KOPT-K1 (cell line): ENCODE data around the gene MMP7.

Experiments
- H3K27ac ChIP-seq: fragments of 200-600 bp; sonication (generic); 2 replicates; pipeline ENCODE4 v1.5.1; 2016; ENCODE audit warnings: antibody characterized with exemption, mild to moderate bottlenecking, low read depth, low read length; ENCODE audit not compliant: poor library complexity, severe bottlenecking
- H3K36me3 ChIP-seq: fragments of 200-600 bp; sonication (generic); 2 replicates; pipeline ENCODE4 v1.5.1; 2017; ENCODE audit warnings: antibody characterized with exemption, mild to moderate bottlenecking, low read length, moderate library complexity; ENCODE audit not compliant: insufficient read depth
- H3K9me3 ChIP-seq: fragments of 200-600 bp; sonication (generic); 2 replicates; pipeline ENCODE4 v1.5.1; 2017; ENCODE audit warnings: antibody characterized with exemption, low read length, mild to moderate bottlenecking; ENCODE audit not compliant: insufficient read depth, poor library complexity, severe bottlenecking

Gene MMP7

GRCh38 chr11:102530558-102530957 lies at the start of gene MMP7:
MMP7 (minus strand) TSS chr11:102530747; CDS start chr11:102530700, 47 bp downstream.
- Histone ChIP-seq H3K9me3 (no peaks in the 10 kb centered on the region), H3K27ac (no peak within 1 kb of the TSS), H3K36me3 (no peaks in the 10 kb centered on the region)

- Histone ChIP-seq H3K36me3 (no peaks in the 10 kb centered on the region), H3K27ac (no peak overlapping the region), H3K9me3 (no peaks in the 10 kb centered on the region)
Observed at GRCh38 chr11:102577723-102578122, 47.2 kb upstream of the MMP7 start.

GRCh38 chr11:102577182-102577581 lies 46.6 kb upstream of the MMP7 start:
- no peaks in the 10 kb centered on the region for H3K36me3 ChIP-seq
- H3K9me3 ChIP-seq: no peaks in the 10 kb centered on the region
- no peak overlapping the region for H3K27ac ChIP-seq

GRCh38 chr11:102576350-102576749 lies 45.8 kb upstream of the MMP7 start:
- H3K9me3 ChIP-seq: no peaks in the 10 kb centered on the region
- H3K27ac ChIP-seq: no peak overlapping the region
- H3K36me3 ChIP-seq: no peaks in the 10 kb centered on the region

GRCh38 chr11:102575012-102575411 lies 44.5 kb upstream of the MMP7 start:
- H3K27ac ChIP-seq: no peak overlapping the region
- no peaks in the 10 kb centered on the region for H3K36me3 ChIP-seq
- H3K9me3 ChIP-seq: no peaks in the 10 kb centered on the region

- Histone ChIP-seq H3K27ac (no peak overlapping the region), H3K36me3 (no peaks in the 10 kb centered on the region), H3K9me3 (peaks cover 10% of the 10 kb centered on the region)
Observed at GRCh38 chr11:102573851-102574250, 43.3 kb upstream of the MMP7 start.

GRCh38 chr11:102572554-102573220 lies 42.1 kb upstream of the MMP7 start:
- Histone ChIP-seq H3K9me3 (peaks cover 22% of the 10 kb centered on the region), H3K27ac (no peak overlapping the region), H3K36me3 (no peaks in the 10 kb centered on the region)

- Histone ChIP-seq H3K27ac (no peak overlapping the region), H3K9me3 (peaks cover 37% of the 10 kb centered on the region), H3K36me3 (no peaks in the 10 kb centered on the region)
Observed at GRCh38 chr11:102568851-102569250, 38.3 kb upstream of the MMP7 start.

- Histone ChIP-seq H3K9me3 (peaks cover 37% of the 10 kb centered on the region), H3K27ac (no peak overlapping the region), H3K36me3 (no peaks in the 10 kb centered on the region)
Observed at GRCh38 chr11:102566112-102566511, 35.6 kb upstream of the MMP7 start.

- Histone ChIP-seq H3K9me3 (peaks cover 29% of the 10 kb centered on the region), H3K36me3 (no peaks in the 10 kb centered on the region), H3K27ac (no peak overlapping the region)
Observed at GRCh38 chr11:102564110-102564509, 33.6 kb upstream of the MMP7 start.

GRCh38 chr11:102561636-102562035 lies 31.1 kb upstream of the MMP7 start:
- H3K36me3 ChIP-seq: no peaks in the 10 kb centered on the region
- peak overlapping the region; percentile 84 for H3K27ac ChIP-seq
- H3K9me3 ChIP-seq: peaks cover 29% of the 10 kb centered on the region

- Histone ChIP-seq H3K27ac (peak overlapping the region; percentile 84), H3K36me3 (no peaks in the 10 kb centered on the region)
Observed at GRCh38 chr11:102560555-102561011, 30.0 kb upstream of the MMP7 start.

GRCh38 chr11:102559839-102560238 lies 29.3 kb upstream of the MMP7 start:
- Histone ChIP-seq H3K27ac (peak overlapping the region; percentile 84), H3K9me3 (peaks cover 20% of the 10 kb centered on the region), H3K36me3 (no peaks in the 10 kb centered on the region)

More at GRCh38 chr11:102560555-102561011, 30.0 kb upstream of the MMP7 start:
- peaks cover 20% of the 10 kb centered on the region for H3K9me3 ChIP-seq

GRCh38 chr11:102555091-102555490 lies 24.5 kb upstream of the MMP7 start:
- peaks cover 20% of the 10 kb centered on the region for H3K9me3 ChIP-seq
- H3K27ac ChIP-seq: no peak overlapping the region
- H3K36me3 ChIP-seq: no peaks in the 10 kb centered on the region

GRCh38 chr11:102553835-102554282 lies 23.3 kb upstream of the MMP7 start:
- no peak overlapping the region for H3K27ac ChIP-seq
- peaks cover 18% of the 10 kb centered on the region for H3K9me3 ChIP-seq
- no peaks in the 10 kb centered on the region for H3K36me3 ChIP-seq
